K562 (cell line): ENCODE results near the gene CHSY3. TPM values are rescaled to one million over a fixed set of nuclear protein-coding genes. Genes with fewer than 3 reads are reported as not detected.

ENCODE experiments used
- NBN ChIP-seq: fragments of 450-650 bp; IDR thresholded peaks from 2 replicates; pipeline ENCODE4 v1.6.1; 2016; ENCODE audit warnings: low read depth, mild to moderate bottlenecking
- REST ChIP-seq, 2 experiments: fragments of 450-650 bp; formaldehyde crosslinking in 1 of 2; IDR thresholded peaks; 2 replicates each; pipeline versions ENCODE4 v1.4.0 to v1.6.1; 2014 to 2020; ENCODE audit warnings: mild to moderate bottlenecking in 2 of 2, borderline replicate concordance in 1 of 2, low read depth in 1 of 2
- SAFB2 ChIP-seq: fragments of 200-400 bp; formaldehyde crosslinking; IDR thresholded peaks from 2 replicates; pipeline ENCODE4 v1.6.1; 2018; ENCODE audit warnings: borderline replicate concordance, low read length, low read depth, moderate library complexity; ENCODE audit not compliant: severe bottlenecking
- polyA plus RNA-seq, 8 experiments: library from polyadenylated mRNA; depleted of rRNA in 4 of 8; stranded (reverse) in 5 of 8; unstranded in 3 of 8; fragments of >200 nt; fragmentation: Nextera tagmentation in 2 of 8; fragmentation: Illumina TruSeq in 1 of 8; extraction: Ambion mirVana in 2 of 8; extraction: Trizol in 1 of 8; gene quantifications; 2 replicates each; pipeline versions ENCODE4 v1.2.1 to v1.2.3, GENCODE V29; 2011 to 2014; ENCODE audit warnings: inconsistent platforms in 1 of 8, missing spikeins in 1 of 8
- total RNA-seq, 7 experiments: library from RNA; depleted of rRNA in 6 of 7; stranded (reverse); fragments of >200 nt in 6 of 7; fragmentation: Illumina TruSeq in 2 of 7; extraction: Trizol in 2 of 7; gene quantifications; 2 replicates each; pipeline versions ENCODE4 v1.2.1 to v1.2.3, GENCODE V29; 2011 to 2021; ENCODE audit warnings: low replicate concordance in 1 of 7

Gene CHSY3
- total and polyA plus RNA-seq, 9 of the 15 experiments (the other 6 are each of a cell fraction or from before 2014, with no cell fraction given), result 0.04 TPM; not detected in 8

DNA sequence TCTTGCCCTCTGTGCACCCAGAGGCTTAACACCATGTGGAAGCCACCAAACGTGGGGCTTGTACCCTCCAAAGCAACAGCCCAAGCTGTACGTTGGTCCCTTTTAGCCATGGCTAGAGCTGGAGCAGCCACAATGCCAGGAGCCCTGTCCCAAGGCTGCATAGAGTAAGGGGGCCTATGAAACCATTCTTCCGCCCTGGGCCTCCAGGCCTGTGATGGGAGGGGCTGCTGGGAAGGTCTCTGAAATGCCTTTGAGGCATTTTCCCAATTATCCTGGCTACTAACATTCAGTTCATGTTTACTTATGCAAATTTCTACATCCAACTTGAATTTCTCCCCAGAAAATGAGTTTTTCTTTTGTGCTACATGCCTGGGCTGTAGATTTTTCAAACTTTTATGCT, 33.8 kb downstream of the CHSY3 start (continued):
- TF ChIP-seq SAFB2, result no peak
- no peak for TF ChIP-seq REST (IDR thresholded peaks at IDR 0.05; ENCODE audit: borderline replicate concordance)
- TF ChIP-seq REST (CRISPR knock-in tag; IDR thresholded peaks at IDR 0.05; ENCODE audit: low read depth), result no peak
- TF ChIP-seq NBN, result no peak
